ENCODE results near the gene NTPCR.
"Not testable (repeated sequence)": the region's sequence is repeated elsewhere in the genome, so short reads cannot be mapped to it uniquely, and the experiment has no call there.

Gene NTPCR

DNA sequence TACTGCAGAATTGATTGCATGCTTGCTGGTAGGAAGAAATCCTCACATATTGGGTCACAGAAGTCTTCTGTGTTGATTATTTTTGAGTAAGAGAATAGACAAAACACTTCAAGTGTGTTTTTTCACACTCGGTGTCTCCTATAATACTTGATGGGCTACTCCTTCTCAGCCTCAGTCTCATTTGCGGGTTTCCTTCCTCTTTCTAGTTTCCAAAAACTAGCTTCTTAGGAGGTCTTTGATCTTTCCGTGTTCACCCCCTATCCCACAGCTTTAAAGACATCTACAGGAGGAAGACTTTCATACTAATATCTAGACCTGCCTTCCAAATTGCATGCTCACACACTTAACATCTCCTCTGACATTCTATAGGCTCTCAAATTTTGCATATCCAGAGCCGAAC lies 40.7 kb upstream of the NTPCR start:
- no peak for DNase-seq
- Histone ChIP-seq H3K27ac (ENCODE audit: low read length) (peak overlapping the region; percentile 48; the same call in 1 of the 2 replicates), H4K20me1 (ENCODE audit: insufficient read depth, low read length) (no peaks in the 10 kb centered on the region), H3K9ac (ENCODE audit: low read depth, low read length) (no peak overlapping the region), H3K27me3 (ENCODE audit: insufficient read depth, low read length, poor library complexity) (no peaks in the 10 kb centered on the region), H3K36me3 (ENCODE audit: insufficient read depth, low read length) (no peaks in the 10 kb centered on the region), H3K79me2 (ENCODE audit: insufficient read depth, low read length) (no peaks in the 10 kb centered on the region), H3K4me3 (ENCODE audit: low read depth in 1 of 2, low read length in 2 of 2) (no peak overlapping the region), H2AFZ (ENCODE audit: low read depth, low read length) (no peak overlapping the region), H3K4me2 (ENCODE audit: insufficient read depth, low read length) (peak overlapping the region; percentile 47; the same call in 1 of the 2 replicates), H3K9me3 (ENCODE audit: insufficient read depth, low read length, severe bottlenecking) (no peaks in the 10 kb centered on the region), H3K4me1 (ENCODE audit: insufficient read depth, low read length) (peaks cover 53% of the 10 kb centered on the region)
- TF ChIP-seq, protein P1, sequence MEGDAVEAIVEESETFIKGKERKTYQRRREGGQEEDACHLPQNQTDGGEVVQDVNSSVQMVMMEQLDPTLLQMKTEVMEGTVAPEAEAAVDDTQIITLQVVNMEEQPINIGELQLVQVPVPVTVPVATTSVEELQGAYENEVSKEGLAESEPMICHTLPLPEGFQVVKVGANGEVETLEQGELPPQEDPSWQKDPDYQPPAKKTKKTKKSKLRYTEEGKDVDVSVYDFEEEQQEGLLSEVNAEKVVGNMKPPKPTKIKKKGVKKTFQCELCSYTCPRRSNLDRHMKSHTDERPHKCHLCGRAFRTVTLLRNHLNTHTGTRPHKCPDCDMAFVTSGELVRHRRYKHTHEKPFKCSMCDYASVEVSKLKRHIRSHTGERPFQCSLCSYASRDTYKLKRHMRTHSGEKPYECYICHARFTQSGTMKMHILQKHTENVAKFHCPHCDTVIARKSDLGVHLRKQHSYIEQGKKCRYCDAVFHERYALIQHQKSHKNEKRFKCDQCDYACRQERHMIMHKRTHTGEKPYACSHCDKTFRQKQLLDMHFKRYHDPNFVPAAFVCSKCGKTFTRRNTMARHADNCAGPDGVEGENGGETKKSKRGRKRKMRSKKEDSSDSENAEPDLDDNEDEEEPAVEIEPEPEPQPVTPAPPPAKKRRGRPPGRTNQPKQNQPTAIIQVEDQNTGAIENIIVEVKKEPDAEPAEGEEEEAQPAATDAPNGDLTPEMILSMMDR (IDR thresholded peaks at IDR 0.05; ENCODE audit: borderline replicate concordance, extremely low read depth, low read length, poor library complexity, severe bottlenecking): no peak
- no peak for TF ChIP-seq EZH2 (IDR thresholded peaks at IDR 0.05; ENCODE audit: borderline replicate concordance, low read depth, low read length, severe bottlenecking)
- ATAC-seq (ENCODE audit: insufficient read depth, low read depth): peak; percentile 52

DNA sequence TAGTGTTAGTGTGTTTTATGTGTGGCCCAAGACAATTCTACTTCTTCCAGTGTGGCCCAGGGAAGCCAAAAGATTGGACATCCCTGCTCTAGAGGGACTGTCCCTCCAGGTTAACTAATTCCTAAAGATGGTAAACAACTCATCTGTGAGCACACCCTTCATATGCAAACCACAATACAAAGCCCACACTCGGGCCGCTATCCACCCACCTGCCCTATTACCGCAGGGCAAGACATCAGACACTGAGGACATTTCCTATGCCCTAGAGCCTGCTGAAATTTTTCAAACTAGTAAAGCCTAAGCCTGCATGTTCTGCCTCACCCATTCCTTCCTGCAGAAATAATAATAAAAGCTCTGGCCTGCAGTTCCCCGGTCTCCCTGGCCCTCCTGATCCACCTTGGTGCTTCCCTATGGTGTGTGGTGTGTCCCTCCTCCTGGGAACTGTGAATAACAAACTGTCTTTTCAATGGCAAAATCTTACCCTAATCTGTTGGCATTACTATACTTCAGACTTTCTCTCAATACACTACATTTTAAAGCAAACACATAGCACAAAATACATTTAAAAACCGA lies 39.3 kb upstream of the NTPCR start:
- H3K36me3 ChIP-seq (ENCODE audit: insufficient read depth, low read length): no peaks in the 10 kb centered on the region
- H2AFZ ChIP-seq (ENCODE audit: low read depth, low read length): no peak overlapping the region
- peak overlapping the region; percentile 29; the same call in 1 of the 2 replicates for H3K4me2 ChIP-seq (ENCODE audit: insufficient read depth, low read length)
- peak overlapping the region; percentile 52 for H3K27ac ChIP-seq (ENCODE audit: low read length)
- H3K4me1 ChIP-seq (ENCODE audit: insufficient read depth, low read length): peaks cover 51% of the 10 kb centered on the region
- DNase-seq (peak; percentile 45), ATAC-seq (ENCODE audit: insufficient read depth, low read depth) (peak; percentile 71)
- H3K9ac ChIP-seq (ENCODE audit: low read depth, low read length): no peak overlapping the region
- no peaks in the 10 kb centered on the region for H3K79me2 ChIP-seq (ENCODE audit: insufficient read depth, low read length)
- TF ChIP-seq, protein P1 (IDR thresholded peaks at IDR 0.05; ENCODE audit: borderline replicate concordance, extremely low read depth, low read length, poor library complexity, severe bottlenecking): no peak
- TF ChIP-seq EZH2 (IDR thresholded peaks at IDR 0.05; ENCODE audit: borderline replicate concordance, low read depth, low read length, severe bottlenecking): no peak
- H4K20me1 ChIP-seq (ENCODE audit: insufficient read depth, low read length): no peaks in the 10 kb centered on the region
- no peak overlapping the region for H3K4me3 ChIP-seq (ENCODE audit: low read depth in 1 of 2, low read length in 2 of 2)
- H3K27me3 ChIP-seq (ENCODE audit: insufficient read depth, low read length, poor library complexity): no peaks in the 10 kb centered on the region
- no peaks in the 10 kb centered on the region for H3K9me3 ChIP-seq (ENCODE audit: insufficient read depth, low read length, severe bottlenecking)

DNA sequence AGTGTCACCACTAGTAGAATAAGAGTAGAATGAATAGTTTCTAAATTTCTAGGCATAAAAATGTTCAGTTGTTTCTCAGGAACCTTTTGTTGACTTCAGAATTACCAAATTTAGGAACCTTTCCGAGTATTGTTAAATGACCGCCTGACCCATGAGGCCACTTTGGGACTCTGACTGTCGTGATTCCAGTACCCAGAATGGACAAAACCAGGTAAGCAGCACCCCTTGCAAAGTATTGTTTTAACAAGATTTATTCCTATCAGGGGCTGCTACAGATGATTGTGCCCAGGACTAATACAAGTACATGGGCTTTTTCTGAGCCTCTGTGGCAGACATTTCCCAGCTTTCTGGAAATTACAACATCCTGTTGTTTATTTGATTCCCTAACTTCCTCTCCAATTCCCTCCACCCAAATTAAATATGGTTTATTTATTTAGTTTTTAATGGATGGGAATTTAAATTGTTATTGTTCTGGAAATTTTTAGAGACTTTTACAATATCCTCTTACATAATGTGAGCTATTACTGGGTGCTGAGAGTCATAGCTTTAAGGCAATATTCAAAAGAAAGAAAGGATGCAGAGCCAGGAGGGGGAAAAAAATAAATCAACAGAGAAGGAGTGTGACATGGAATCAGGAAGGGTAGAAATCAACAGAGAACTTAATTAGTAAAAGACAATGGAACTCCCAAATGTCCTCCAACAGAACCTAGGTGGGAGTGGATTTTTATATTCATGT lies 37.4 kb upstream of the NTPCR start:
- no peaks in the 10 kb centered on the region for H3K79me2 ChIP-seq (ENCODE audit: insufficient read depth, low read length)
- H3K4me3 ChIP-seq (ENCODE audit: low read depth in 1 of 2, low read length in 2 of 2): no peak overlapping the region
- H4K20me1 ChIP-seq (ENCODE audit: insufficient read depth, low read length): no peaks in the 10 kb centered on the region
- no peak overlapping the region for H3K9ac ChIP-seq (ENCODE audit: low read depth, low read length)
- H2AFZ ChIP-seq (ENCODE audit: low read depth, low read length): no peak overlapping the region
- no peak overlapping the region for H3K27ac ChIP-seq (ENCODE audit: low read length)
- no peak for TF ChIP-seq EZH2 (IDR thresholded peaks at IDR 0.05; ENCODE audit: borderline replicate concordance, low read depth, low read length, severe bottlenecking)
- TF ChIP-seq, protein P1 (IDR thresholded peaks at IDR 0.05; ENCODE audit: borderline replicate concordance, extremely low read depth, low read length, poor library complexity, severe bottlenecking): no peak
- H3K27me3 ChIP-seq (ENCODE audit: insufficient read depth, low read length, poor library complexity): no peaks in the 10 kb centered on the region
- H3K9me3 ChIP-seq (ENCODE audit: insufficient read depth, low read length, severe bottlenecking): no peaks in the 10 kb centered on the region
- H3K4me2 ChIP-seq (ENCODE audit: insufficient read depth, low read length): no peak overlapping the region
- H3K4me1 ChIP-seq (ENCODE audit: insufficient read depth, low read length): peaks cover 42% of the 10 kb centered on the region
- ATAC-seq (ENCODE audit: insufficient read depth, low read depth) (no peak), DNase-seq (no peak)
- no peaks in the 10 kb centered on the region for H3K36me3 ChIP-seq (ENCODE audit: insufficient read depth, low read length)

DNA sequence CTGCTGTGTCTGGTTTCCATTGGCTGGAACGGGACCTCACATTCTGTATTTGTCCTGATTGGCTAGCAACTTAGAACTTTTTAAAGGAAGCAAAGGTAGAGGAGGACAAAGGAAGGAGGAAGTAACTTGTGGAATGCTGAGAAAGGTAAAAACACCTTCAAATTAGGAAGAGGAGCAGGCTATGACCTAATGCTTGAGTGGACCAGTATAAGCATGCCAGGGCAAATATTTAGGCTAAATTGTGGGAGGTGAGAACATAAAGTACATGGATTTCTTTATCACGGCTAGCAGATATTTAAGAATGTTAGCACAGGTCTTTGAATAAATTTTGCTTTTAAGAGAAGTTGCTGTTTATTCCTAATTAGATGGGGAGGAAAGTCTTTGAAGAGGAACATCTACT lies 36.1 kb upstream of the NTPCR start:
- H3K27ac ChIP-seq (ENCODE audit: low read length); ATAC-seq (ENCODE audit: insufficient read depth, low read depth); DNase-seq: not testable (repeated sequence)

More for the DNA sequence above, 36.1 kb upstream of the NTPCR start:
- H3K79me2 ChIP-seq (ENCODE audit: insufficient read depth, low read length); H3K4me2 ChIP-seq (ENCODE audit: insufficient read depth, low read length); H2AFZ ChIP-seq (ENCODE audit: low read depth, low read length); H3K9me3 ChIP-seq (ENCODE audit: insufficient read depth, low read length, severe bottlenecking); H3K36me3 ChIP-seq (ENCODE audit: insufficient read depth, low read length); H3K9ac ChIP-seq (ENCODE audit: low read depth, low read length); H3K4me3 ChIP-seq (ENCODE audit: low read depth in 1 of 2, low read length in 2 of 2); H3K27me3 ChIP-seq (ENCODE audit: insufficient read depth, low read length, poor library complexity); H4K20me1 ChIP-seq (ENCODE audit: insufficient read depth, low read length): not testable (repeated sequence)
- H3K4me1 ChIP-seq (ENCODE audit: insufficient read depth, low read length): peaks cover 37% of the 10 kb centered on the region

Data from DND-41 (cell line).